GF-D8 (cell line): ENCODE results near the gene KRT24.
"Not testable (repeated sequence)": the region's sequence is repeated elsewhere in the genome, so short reads cannot be mapped to it uniquely, and the experiment has no call there.

ENCODE experiments used
- DNase-seq: peaks from one replicate; lab custom pipeline; 2025; lab: John Stamatoyannopoulos, UW

The KRT24 gene

GRCh38 chr17:40703652-40704051 is at the start of gene KRT24:
Gene KRT24 (minus strand): TSS chr17:40703752. CDS start chr17:40703693, 59 bp downstream.
- DNase-seq = no peak

GRCh38 chr17:40751065-40751464 is 47.5 kb upstream of the KRT24 start:
- no peak for DNase-seq

GRCh38 chr17:40750391-40750790 is 46.8 kb upstream of the KRT24 start:
- no peak for DNase-seq

DNA sequence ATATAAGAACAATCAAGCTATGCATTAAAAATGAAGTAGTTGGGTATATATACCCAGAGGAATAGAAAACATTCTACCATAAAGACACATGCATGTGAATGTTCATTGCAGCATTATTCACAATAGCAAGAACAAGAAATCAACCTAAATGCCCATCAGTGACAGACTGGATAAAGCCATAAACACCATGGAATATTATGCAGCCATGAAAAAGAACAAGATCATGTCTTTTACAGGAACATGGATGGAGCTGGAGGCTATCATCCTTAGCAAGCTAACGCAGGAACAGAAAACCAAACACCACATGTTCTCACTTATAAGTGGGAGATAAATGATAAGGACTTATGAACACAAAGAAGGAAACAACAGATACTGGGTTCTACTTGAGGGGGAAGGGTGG is 45.1 kb upstream of the KRT24 start:
- DNase-seq = not testable (repeated sequence)

DNA sequence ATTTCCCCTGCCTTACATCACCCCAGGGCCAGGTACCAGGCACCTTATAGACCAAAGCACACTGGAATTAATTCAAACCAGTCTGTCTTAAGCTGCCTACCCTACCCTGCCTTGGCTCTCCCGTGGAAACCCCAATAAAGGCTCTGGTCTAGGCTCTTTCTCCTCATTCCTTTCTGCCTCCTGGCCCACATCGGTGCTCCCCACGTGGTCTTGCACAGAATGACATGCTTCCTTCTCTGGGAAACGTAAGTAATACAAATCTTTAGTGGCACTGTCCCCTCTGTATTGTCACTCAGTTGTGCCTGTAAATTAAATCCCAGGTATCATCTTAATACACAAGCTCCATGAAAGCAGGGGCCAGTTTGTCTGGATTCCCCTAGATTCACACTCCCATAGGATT is 35.0 kb upstream of the KRT24 start:
- DNase-seq = no peak

- no peak for DNase-seq
Observed at GRCh38 chr17:40735016-40735415, 31.5 kb upstream of the KRT24 start.

- DNase-seq = no peak
Observed at GRCh38 chr17:40734018-40734417, 30.5 kb upstream of the KRT24 start.

DNA sequence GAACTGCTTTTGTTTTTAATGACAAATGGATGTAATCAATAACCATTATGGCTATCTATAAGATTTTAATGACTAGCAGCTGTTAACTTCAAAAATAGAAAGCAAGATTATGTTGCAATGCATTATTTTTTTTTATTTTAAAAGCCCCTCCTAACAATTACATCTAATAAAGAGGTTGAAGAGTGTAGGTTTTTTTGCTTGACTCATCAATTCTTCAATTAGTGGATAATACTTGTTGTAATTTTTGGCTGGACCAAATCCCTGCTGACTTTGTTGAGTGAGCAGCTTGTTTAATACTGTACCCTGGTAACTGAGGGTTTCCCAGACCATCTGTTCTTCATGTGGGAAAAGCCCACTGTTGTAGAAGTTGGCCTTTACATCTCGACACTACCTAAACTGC is 27.4 kb upstream of the KRT24 start:
- DNase-seq = no peak

DNA sequence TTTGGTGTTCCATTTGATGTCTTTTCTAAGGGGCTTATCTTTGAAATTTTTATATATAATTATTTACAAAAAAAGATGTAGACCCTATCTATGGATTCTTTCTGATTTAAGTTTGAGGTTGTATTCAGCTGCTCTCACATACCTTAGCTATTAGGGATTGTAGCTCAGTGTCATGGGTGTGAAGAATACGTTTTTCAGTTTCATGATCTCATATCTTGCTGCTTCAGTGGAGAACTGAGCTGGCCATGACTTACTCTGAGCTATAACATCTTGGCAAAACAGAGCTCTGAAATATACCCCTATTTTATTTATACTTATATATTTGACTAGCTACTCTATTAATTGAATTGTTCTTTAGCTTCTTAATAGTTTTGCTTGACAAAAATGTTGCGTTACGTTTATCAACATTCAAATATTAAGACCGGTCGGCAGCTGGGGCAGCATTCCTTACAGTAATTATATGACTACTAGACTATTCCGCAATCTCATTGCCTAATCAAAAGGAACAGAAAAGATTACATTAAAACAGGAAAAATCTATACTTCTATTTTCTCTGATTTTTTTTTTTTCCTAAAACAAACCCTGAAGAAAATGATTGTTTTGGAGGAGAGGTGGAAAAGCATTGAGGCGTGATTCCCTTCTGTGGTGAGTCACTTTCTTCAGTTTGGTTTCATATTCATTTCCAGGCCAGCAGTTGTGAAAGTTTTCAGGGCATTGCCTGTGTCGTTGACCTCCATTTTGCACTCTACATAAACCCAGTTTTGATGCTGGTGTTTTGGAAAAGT is 24.1 kb upstream of the KRT24 start:
- no peak for DNase-seq

DNA sequence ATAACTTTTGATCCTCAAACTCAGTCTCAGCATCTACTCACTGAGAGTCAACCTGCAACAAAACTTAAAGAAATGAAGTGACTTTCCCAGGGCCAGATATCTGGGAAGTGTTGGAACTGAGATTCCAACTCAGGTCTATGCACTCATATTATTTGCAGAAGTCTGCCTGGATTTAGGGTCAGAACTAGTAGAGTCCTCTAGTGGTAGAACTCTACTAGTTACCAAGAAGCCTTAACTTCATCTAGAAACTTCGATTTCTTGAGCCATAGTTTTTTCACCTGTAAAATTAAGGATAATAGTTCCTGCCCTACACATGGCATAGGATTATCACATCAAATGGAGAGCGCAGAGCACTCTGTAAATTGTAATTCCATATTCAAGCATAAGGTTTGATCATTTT is 23.4 kb upstream of the KRT24 start:
- no peak for DNase-seq

GRCh38 chr17:40724656-40725055 is 21.1 kb upstream of the KRT24 start:
- no peak for DNase-seq

- no peak for DNase-seq
Observed at GRCh38 chr17:40722241-40722640, 18.7 kb upstream of the KRT24 start.

GRCh38 chr17:40720899-40721298 is 17.3 kb upstream of the KRT24 start:
- DNase-seq = no peak

GRCh38 chr17:40718930-40719329 is 15.4 kb upstream of the KRT24 start:
- DNase-seq = no peak

DNA sequence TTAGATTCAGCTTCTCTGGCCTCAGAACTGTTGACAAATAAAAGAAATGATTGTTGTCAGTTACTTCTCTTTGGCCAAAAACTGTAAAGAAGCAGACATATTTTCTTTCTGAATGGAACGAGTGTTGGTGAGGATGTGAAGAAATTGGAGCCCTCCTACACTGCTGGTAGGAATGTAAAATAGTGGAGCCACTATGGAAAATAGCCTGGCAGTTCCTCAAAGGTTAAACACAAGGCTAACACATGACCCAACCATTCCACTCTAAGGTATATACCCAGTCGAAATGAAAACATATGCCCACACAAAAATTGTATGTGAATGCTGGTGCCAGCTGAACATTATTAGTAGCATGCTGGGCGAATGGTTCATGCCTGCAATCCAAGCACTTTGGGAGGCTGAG is 14.2 kb upstream of the KRT24 start:
- no peak for DNase-seq

DNA sequence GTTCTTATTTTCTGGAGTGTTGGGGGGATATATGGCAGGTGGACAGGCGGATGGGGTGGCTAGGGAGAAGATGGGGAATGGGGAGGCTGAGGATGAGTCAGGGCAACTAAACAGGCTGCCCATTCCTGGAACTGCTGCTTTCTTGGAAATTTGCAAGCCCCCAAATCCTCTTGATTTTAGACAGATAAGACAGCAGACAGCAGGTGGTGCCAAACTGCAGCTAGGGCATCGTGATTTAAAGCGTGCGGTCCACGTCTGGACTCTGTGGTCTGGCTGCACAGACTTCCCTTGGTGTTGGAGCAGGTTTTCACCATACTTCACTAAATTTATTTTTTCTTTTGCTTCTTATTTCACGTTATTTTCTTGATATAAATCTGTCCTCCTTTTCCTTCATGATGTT is 10.9 kb upstream of the KRT24 start:
- DNase-seq = no peak

- DNase-seq = no peak
Observed at GRCh38 chr17:40707745-40708144, 4.2 kb upstream of the KRT24 start.

DNA sequence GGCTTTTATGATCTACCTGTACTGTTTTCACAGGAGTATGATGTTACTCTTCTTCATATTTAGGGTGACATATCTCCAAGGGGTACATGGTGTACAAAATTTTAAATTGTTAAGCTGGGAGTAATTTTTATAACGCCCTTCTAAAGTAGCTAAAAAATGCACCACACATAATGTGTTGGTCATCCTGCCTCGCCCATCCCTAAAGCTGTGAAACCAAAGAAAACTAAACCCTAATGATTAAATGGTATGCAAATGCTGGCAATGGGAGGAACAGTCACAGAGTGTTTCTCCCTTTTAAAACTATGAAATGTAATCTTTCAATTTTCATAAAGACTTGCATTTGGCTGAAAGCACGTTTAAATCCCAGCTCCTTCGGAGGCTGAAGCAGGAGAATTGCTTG is 2.0 kb upstream of the KRT24 start:
- no peak for DNase-seq

DNA sequence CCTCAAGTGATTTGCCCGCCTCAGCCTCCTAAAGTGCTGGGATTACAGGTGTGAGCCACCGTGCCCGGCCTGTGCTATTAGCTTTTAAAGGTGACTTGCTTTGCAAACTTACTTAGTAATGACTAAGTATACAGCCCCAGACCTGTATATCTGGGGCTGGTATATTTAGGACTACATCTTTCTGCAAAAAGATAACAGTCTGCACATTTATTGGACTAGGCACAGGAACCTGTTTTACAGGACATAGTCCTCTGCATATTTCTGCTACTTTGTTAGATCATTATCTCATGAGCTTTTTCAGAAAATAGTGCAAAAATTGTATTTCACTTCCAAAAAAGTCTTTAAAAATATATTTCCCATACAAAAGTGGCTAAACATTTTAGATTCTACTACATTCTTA is 1.3 kb downstream of the KRT24 start:
- no peak for DNase-seq

GRCh38 chr17:40699853-40700252 is 3.7 kb downstream of the KRT24 start:
- no peak for DNase-seq

- DNase-seq = no peak
Observed at GRCh38 chr17:40699371-40699770, 4.2 kb downstream of the KRT24 start.

- no peak for DNase-seq
Observed at GRCh38 chr17:40697297-40697696, 6.3 kb downstream of the KRT24 start.

GRCh38 chr17:40696651-40697072 is 6.9 kb downstream of the KRT24 start:
- DNase-seq = no peak

- DNase-seq = no peak
Observed at GRCh38 chr17:40695874-40696472, 7.6 kb downstream of the KRT24 start.
